ENCODE measurements around the gene ZKSCAN3.
A peak's percentile ranks its signal among the peaks of the same experiment; 100 is the strongest.

Gene ZKSCAN3

GRCh38 chr6:28347119-28347518, 2.6 kb upstream of the ZKSCAN3 start:
- no peak overlapping the region for H3K27ac ChIP-seq
- no peak for TF ChIP-seq CTCF (conservative IDR thresholded peaks at IDR 0.05)

GRCh38 chr6:28349344-28349891, 329 bp upstream of the ZKSCAN3 start:
- no peak for TF ChIP-seq CTCF (conservative IDR thresholded peaks at IDR 0.05)
- peak overlapping the region; percentile 77 for H3K27ac ChIP-seq

GRCh38 chr6:28351087-28351486, 1.3 kb downstream of the ZKSCAN3 start:
- H3K27ac ChIP-seq: no peak overlapping the region
- no peak for TF ChIP-seq CTCF (conservative IDR thresholded peaks at IDR 0.05)

GRCh38 chr6:28351493-28351925, 1.8 kb downstream of the ZKSCAN3 start:
- no peak overlapping the region for H3K27ac ChIP-seq
- TF ChIP-seq CTCF (conservative IDR thresholded peaks at IDR 0.05): no peak

- no peak for TF ChIP-seq CTCF (conservative IDR thresholded peaks at IDR 0.05)
- H3K27ac ChIP-seq: no peak overlapping the region; the same call in 1 of the 2 replicates
These were observed 3.6 kb downstream of the ZKSCAN3 start for GRCh38 chr6:28353356-28353755.

- no peak for TF ChIP-seq CTCF (conservative IDR thresholded peaks at IDR 0.05)
These were observed 4.4 kb downstream of the ZKSCAN3 start for GRCh38 chr6:28353981-28354676.

GRCh38 chr6:28354688-28355554, 5.2 kb downstream of the ZKSCAN3 start:
- no peak for TF ChIP-seq CTCF (conservative IDR thresholded peaks at IDR 0.05)
- peak overlapping the region; percentile 89 for H3K27ac ChIP-seq

More at GRCh38 chr6:28353981-28354676, 4.4 kb downstream of the ZKSCAN3 start:
- peak overlapping the region; percentile 89 for H3K27ac ChIP-seq

All from VCaP (cell line).